HepG2 (cell line): ENCODE results near the gene NFKB1. TPM values are rescaled to one million over a fixed set of nuclear protein-coding genes. Genes with fewer than 3 reads are reported as not detected.

ENCODE experiments used
- ARID5B ChIP-seq: IDR thresholded peaks from 2 replicates; pipeline ENCODE4 v1.4.0; 2020; ENCODE audit warnings: mild to moderate bottlenecking, missing genetic modification reagents
- BHLHE40 ChIP-seq: IDR thresholded peaks from 2 replicates; pipeline ENCODE4 v1.6.1; 2011; ENCODE audit warnings: low read length, improper control_type of control experiment
- ERF ChIP-seq: IDR thresholded peaks from 2 replicates; pipeline ENCODE4 v1.6.1; 2018; ENCODE audit warnings: missing biosample characterization, missing genetic modification reagents
- ETV5 ChIP-seq: IDR thresholded peaks from 2 replicates; pipeline ENCODE4 v1.6.1; 2018; ENCODE audit warnings: missing biosample characterization, missing genetic modification reagents, inconsistent platforms, borderline replicate concordance
- FOXA1 ChIP-seq, 2 experiments: fragments of 450-650 bp in 1 of 2; sonication (generic) in 1 of 2; formaldehyde crosslinking in 1 of 2; IDR thresholded peaks; 2 replicates each; pipeline versions ENCODE4 v1.4.0 to v1.6.1; 2016 to 2020; ENCODE audit warnings: missing genetic modification reagents in 1 of 2
- FOXA3 ChIP-seq: IDR thresholded peaks from 2 replicates; pipeline ENCODE4 v1.6.1; 2016; ENCODE audit warnings: missing genetic modification reagents, missing compliant biosample characterization
- FOXP4 ChIP-seq: sonication (generic); formaldehyde crosslinking; IDR thresholded peaks from 2 replicates; pipeline ENCODE4 v1.4.0; 2020; ENCODE audit warnings: missing genetic modification reagents
- GATAD2A ChIP-seq: IDR thresholded peaks from 2 replicates; pipeline ENCODE4 v1.6.1; 2016
- MXD3 ChIP-seq: IDR thresholded peaks from 2 replicates; pipeline ENCODE4 v1.6.1; 2016; ENCODE audit warnings: mild to moderate bottlenecking, missing biosample characterization, missing genetic modification reagents
- NCOA2 ChIP-seq: sonication (generic); formaldehyde crosslinking; IDR thresholded peaks from 2 replicates; pipeline ENCODE4 v1.8.0; 2022; ENCODE audit warnings: inconsistent platforms
- NCOR1 ChIP-seq: fragments of 200-600 bp; sonication (generic); IDR thresholded peaks from 2 replicates; pipeline ENCODE4 v1.7.0; 2017; ENCODE audit warnings: antibody characterized with exemption, low read length, borderline replicate concordance
- PBX2 ChIP-seq: IDR thresholded peaks from 2 replicates; pipeline ENCODE4 v1.6.1; 2016; ENCODE audit warnings: control low read depth
- RBFOX2 ChIP-seq: fragments of 200-400 bp; formaldehyde crosslinking; IDR thresholded peaks from 2 replicates; pipeline ENCODE4 v1.6.1; 2017; ENCODE audit warnings: low read depth, mild to moderate bottlenecking, low read length
- SALL1 ChIP-seq: sonication (generic); formaldehyde crosslinking; IDR thresholded peaks from 2 replicates; pipeline ENCODE4 v1.8.0; 2022; ENCODE audit warnings: mild to moderate bottlenecking, missing genetic modification reagents
- SAP130 ChIP-seq: IDR thresholded peaks from 2 replicates; pipeline ENCODE4 v1.6.1; 2016; ENCODE audit warnings: low read depth
- SOX13 ChIP-seq, 3 experiments: fragments of 450-650 bp in 1 of 3; sonication (generic) in 1 of 3; formaldehyde crosslinking in 1 of 3; IDR thresholded peaks in 2 of 3; conservative IDR thresholded peaks in 1 of 3; 2 replicates each; pipeline versions ENCODE4 v1.5.0 to v1.6.1; 2016 to 2020; ENCODE audit warnings: antibody characterized with exemption in 1 of 3, mild to moderate bottlenecking in 1 of 3, missing compliant biosample characterization in 1 of 3, missing genetic modification reagents in 1 of 3, moderate library complexity in 1 of 3
- SOX5 ChIP-seq: IDR thresholded peaks from 2 replicates; pipeline ENCODE4 v1.6.1; 2016; ENCODE audit warnings: borderline replicate concordance
- SRSF4 ChIP-seq: fragments of 200-400 bp; formaldehyde crosslinking; IDR thresholded peaks from one replicate; pipeline ENCODE4 v1.6.1; 2018; ENCODE audit warnings: mild to moderate bottlenecking, low read depth, low read length, moderate library complexity; ENCODE audit not compliant: poor library complexity, severe bottlenecking
- TBX2 ChIP-seq: sonication (generic); formaldehyde crosslinking; IDR thresholded peaks from 2 replicates; pipeline ENCODE4 v1.5.0; 2020; ENCODE audit warnings: missing genetic modification reagents, mild to moderate bottlenecking, borderline replicate concordance
- TFAP4 ChIP-seq: sonication (generic); IDR thresholded peaks from 2 replicates; pipeline ENCODE4 v1.6.1; 2016; ENCODE audit warnings: low read depth, borderline replicate concordance
- ZBTB20 ChIP-seq: sonication (generic); formaldehyde crosslinking; IDR thresholded peaks from 2 replicates; pipeline ENCODE4 v1.8.1; 2023; ENCODE audit warnings: missing genetic modification reagents, low read depth, mild to moderate bottlenecking, borderline replicate concordance
- ZNF629 ChIP-seq: sonication (generic); formaldehyde crosslinking; conservative IDR thresholded peaks from 2 replicates; pipeline ENCODE4 v1.5.0; 2020; ENCODE audit warnings: missing genetic modification reagents
- ZSCAN9 ChIP-seq: IDR thresholded peaks from 2 replicates; pipeline ENCODE4 v1.6.1; 2016; ENCODE audit warnings: borderline replicate concordance
- polyA plus RNA-seq, 8 experiments: library from polyadenylated mRNA; depleted of rRNA in 3 of 8; stranded (reverse) in 7 of 8; unstranded in 1 of 8; fragments of >200 nt; fragmentation: Illumina TruSeq in 4 of 8; extraction: Trizol in 4 of 8; gene quantifications; 2 replicates each; pipeline versions ENCODE4 v1.2.1 to v1.2.3, GENCODE V29; 2011 to 2016; ENCODE audit warnings: low read depth in 4 of 8, missing spikeins in 1 of 8, mixed read lengths in 1 of 8; ENCODE audit not compliant: insufficient read depth in 1 of 8
- total RNA-seq, 5 experiments: library from RNA; depleted of rRNA; stranded (reverse); fragments of >200 nt; fragmentation: Illumina TruSeq; extraction: Trizol; gene quantifications; 2 replicates each; pipeline ENCODE4 v1.2.3, GENCODE V29; 2016; ENCODE audit warnings: low read depth in 1 of 5

NFKB1 gene
- total and polyA plus RNA-seq, 2 of the 13 experiments (the other 11 are each of a cell fraction or from before 2014, with no cell fraction given), result 15.4 to 31.6 TPM

GRCh38 chr4:102580463-102580842 lies 79.3 kb downstream of the NFKB1 start (continued):
- TF ChIP-seq SOX5 (CRISPR knock-in tag), result peak; percentile 78
- TF ChIP-seq ZSCAN9 (CRISPR knock-in tag), result 0 out of 2 replicates have a peak, but pooled peaks have one; percentile 35
- TF ChIP-seq NCOA2 (CRISPR knock-in tag), result 0 out of 2 replicates have a peak, but pooled peaks have one; percentile 23
- TF ChIP-seq FOXP4, result peak; percentile 73
- TF ChIP-seq FOXA3, result peak; percentile 85
- no peak for TF ChIP-seq PBX2 (CRISPR knock-in tag)
- TF ChIP-seq GATAD2A (CRISPR knock-in tag), result peak; percentile 74
- TF ChIP-seq TFAP4, result peak; percentile 21; the same call in 1 of the 2 replicates
- TF ChIP-seq NCOR1, result 0 out of 2 replicates have a peak, but pooled peaks have one; percentile 25
- no peak for TF ChIP-seq RBFOX2
- peak; percentile 59 for TF ChIP-seq SAP130 (CRISPR knock-in tag)
- TF ChIP-seq SOX13 (IDR thresholded peaks at IDR 0.05), result no peak
- TF ChIP-seq SOX13 (CRISPR knock-in tag; conservative IDR thresholded peaks at IDR 0.05 in 1 of 2, IDR thresholded peaks at IDR 0.05 in 1 of 2), result peak in 1 of 2 experiments; percentile 74; a peak in 2 of 4 replicates
- TF ChIP-seq FOXA1 (IDR thresholded peaks at IDR 0.05), result no peak
- peak; percentile 60; the same call in 1 of the 2 replicates for TF ChIP-seq FOXA1 (CRISPR knock-in tag; IDR thresholded peaks at IDR 0.05)
- TF ChIP-seq BHLHE40, result peak; percentile 61; the same call in 1 of the 2 replicates
- no peak for TF ChIP-seq SRSF4
- no peak for TF ChIP-seq ZNF629 (CRISPR knock-in tag)
- TF ChIP-seq ARID5B (CRISPR knock-in tag), result peak; percentile 88
- TF ChIP-seq ETV5, result peak; percentile 29; the same call in 1 of the 2 replicates
- peak; percentile 18; the same call in 1 of the 2 replicates for TF ChIP-seq SALL1 (CRISPR knock-in tag)
- no peak for TF ChIP-seq MXD3 (CRISPR knock-in tag)
- peak; percentile 45; the same call in 1 of the 2 replicates for TF ChIP-seq ZBTB20 (CRISPR knock-in tag)
- TF ChIP-seq ERF, result peak; percentile 47; the same call in 1 of the 2 replicates
- peak; percentile 96 for TF ChIP-seq TBX2
